Neuron (in vitro differentiated cells): Measurements from ENCODE around the gene TSPAN4.

Source experiments
- H2AFZ ChIP-seq: one replicate; pipeline ENCODE4 v1.6.1; 2013; ENCODE audit warnings: low read depth, mild to moderate bottlenecking, inconsistent platforms, low read length, moderate library complexity
- H3K27me3 ChIP-seq: one replicate; pipeline ENCODE4 v1.6.1; 2013; ENCODE audit warnings: low read length; ENCODE audit not compliant: insufficient read depth
- H3K36me3 ChIP-seq: one replicate; pipeline ENCODE4 v1.6.1; 2013; ENCODE audit warnings: low read length; ENCODE audit not compliant: insufficient read depth
- H3K4me1 ChIP-seq: one replicate; pipeline ENCODE4 v1.6.1; 2013; ENCODE audit warnings: low read length; ENCODE audit not compliant: insufficient read depth
- H3K4me3 ChIP-seq: 2 replicates; pipeline ENCODE4 v1.5.1; 2013; ENCODE audit warnings: mild to moderate bottlenecking, low read length, moderate library complexity
- H3K9me3 ChIP-seq: one replicate; pipeline ENCODE4 v1.6.1; 2013; ENCODE audit warnings: low read length

TSPAN4 gene

GRCh38 chr11:883527-883926 lies 40.9 kb downstream of the TSPAN4 start:
- H3K36me3 ChIP-seq: peaks cover 55% of the 10 kb centered on the region

GRCh38 chr11:884578-885070 lies 42.0 kb downstream of the TSPAN4 start:
- Histone ChIP-seq H3K4me1 (no peaks in the 10 kb centered on the region), H3K27me3 (no peaks in the 10 kb centered on the region), H3K36me3 (peaks cover 50% of the 10 kb centered on the region), H3K4me3 (no peak overlapping the region), H3K9me3 (peaks cover 3% of the 10 kb centered on the region), H2AFZ (no peak overlapping the region)

More at GRCh38 chr11:883527-883926, 40.9 kb downstream of the TSPAN4 start:
- H3K27me3 ChIP-seq: no peaks in the 10 kb centered on the region
- no peak overlapping the region for H3K4me3 ChIP-seq
- peaks cover 3% of the 10 kb centered on the region for H3K9me3 ChIP-seq
- H2AFZ ChIP-seq: no peak overlapping the region
- H3K4me1 ChIP-seq: no peaks in the 10 kb centered on the region

- no peak overlapping the region for H2AFZ ChIP-seq
- peaks cover 3% of the 10 kb centered on the region for H3K9me3 ChIP-seq
- H3K36me3 ChIP-seq: peaks cover 41% of the 10 kb centered on the region
- H3K4me1 ChIP-seq: peaks cover 9% of the 10 kb centered on the region
- no peak overlapping the region for H3K4me3 ChIP-seq
- no peaks in the 10 kb centered on the region for H3K27me3 ChIP-seq
Observed at GRCh38 chr11:886568-886967, 43.9 kb downstream of the TSPAN4 start.

DNA sequence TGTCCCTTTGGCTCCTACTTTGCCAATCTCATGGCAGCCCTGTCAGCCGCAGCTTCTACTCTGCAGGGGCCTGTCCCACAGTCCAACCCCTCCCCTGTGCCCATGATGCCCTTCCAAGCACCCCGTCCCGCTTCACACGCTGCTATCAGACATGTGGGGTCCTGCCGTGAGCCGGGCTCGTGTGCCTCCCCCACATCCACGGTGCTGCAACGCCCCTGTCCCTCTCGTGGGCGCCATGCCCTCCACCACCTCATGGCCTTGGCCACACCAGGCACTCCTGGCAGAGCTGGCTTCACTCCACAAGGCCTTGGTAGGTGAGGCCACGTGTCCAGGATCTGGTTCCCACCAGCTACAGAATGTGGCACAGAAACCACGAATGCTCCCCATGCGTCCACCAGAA lies 44.9 kb downstream of the TSPAN4 start:
- Histone ChIP-seq H3K9me3 (peaks cover 3% of the 10 kb centered on the region), H3K4me3 (no peak overlapping the region), H2AFZ (no peak overlapping the region), H3K36me3 (peaks cover 33% of the 10 kb centered on the region), H3K4me1 (peaks cover 9% of the 10 kb centered on the region), H3K27me3 (no peaks in the 10 kb centered on the region)

GRCh38 chr11:888310-889212 lies 45.9 kb downstream of the TSPAN4 start:
- Histone ChIP-seq H3K9me3 (peaks cover 3% of the 10 kb centered on the region), H2AFZ (no peak overlapping the region), H3K4me3 (no peak overlapping the region), H3K27me3 (no peaks in the 10 kb centered on the region), H3K36me3 (peaks cover 26% of the 10 kb centered on the region), H3K4me1 (peaks cover 9% of the 10 kb centered on the region)

DNA sequence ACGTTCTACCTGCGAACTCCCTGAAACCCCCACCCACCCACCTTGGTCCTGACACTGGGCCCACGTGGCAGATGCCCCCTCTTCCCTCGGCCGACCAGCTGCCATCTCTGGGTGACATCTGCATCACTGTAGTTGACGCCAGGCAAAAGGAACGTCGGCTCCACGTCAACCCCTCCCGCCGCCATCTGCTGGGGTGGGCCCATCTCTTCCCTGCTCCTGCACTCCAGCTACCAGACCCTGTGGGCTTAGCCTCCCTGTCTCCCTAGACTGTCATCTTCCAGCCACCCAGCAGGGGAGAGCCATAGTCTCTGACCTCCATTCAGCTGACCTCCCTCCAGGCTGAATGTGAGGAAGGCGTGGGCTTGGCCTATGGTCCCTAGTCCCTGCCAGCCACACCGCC lies 46.6 kb downstream of the TSPAN4 start:
- H3K27me3 ChIP-seq: no peaks in the 10 kb centered on the region
- H3K4me3 ChIP-seq: no peak overlapping the region
- H3K36me3 ChIP-seq: peaks cover 23% of the 10 kb centered on the region
- no peak overlapping the region for H2AFZ ChIP-seq
- H3K4me1 ChIP-seq: peaks cover 9% of the 10 kb centered on the region
- peaks cover 3% of the 10 kb centered on the region for H3K9me3 ChIP-seq

GRCh38 chr11:889687-890475 lies 47.2 kb downstream of the TSPAN4 start:
- H3K27me3 ChIP-seq: no peaks in the 10 kb centered on the region
- H3K4me1 ChIP-seq: peaks cover 9% of the 10 kb centered on the region
- peaks cover 3% of the 10 kb centered on the region for H3K9me3 ChIP-seq
- peaks cover 23% of the 10 kb centered on the region for H3K36me3 ChIP-seq
- H2AFZ ChIP-seq: no peak overlapping the region
- H3K4me3 ChIP-seq: no peak overlapping the region

- Histone ChIP-seq H3K4me1 (peaks cover 9% of the 10 kb centered on the region), H3K9me3 (peaks cover 3% of the 10 kb centered on the region), H2AFZ (no peak overlapping the region), H3K27me3 (no peaks in the 10 kb centered on the region), H3K4me3 (no peak overlapping the region), H3K36me3 (peaks cover 23% of the 10 kb centered on the region)
Observed at GRCh38 chr11:890794-891540, 48.3 kb downstream of the TSPAN4 start.

- no peak overlapping the region for H3K4me3 ChIP-seq
- H2AFZ ChIP-seq: no peak overlapping the region
- H3K9me3 ChIP-seq: no peaks in the 10 kb centered on the region
- peaks cover 3% of the 10 kb centered on the region for H3K36me3 ChIP-seq
- peaks cover 9% of the 10 kb centered on the region for H3K4me1 ChIP-seq
- no peaks in the 10 kb centered on the region for H3K27me3 ChIP-seq
Observed at GRCh38 chr11:893008-893654, 50.5 kb downstream of the TSPAN4 start.

DNA sequence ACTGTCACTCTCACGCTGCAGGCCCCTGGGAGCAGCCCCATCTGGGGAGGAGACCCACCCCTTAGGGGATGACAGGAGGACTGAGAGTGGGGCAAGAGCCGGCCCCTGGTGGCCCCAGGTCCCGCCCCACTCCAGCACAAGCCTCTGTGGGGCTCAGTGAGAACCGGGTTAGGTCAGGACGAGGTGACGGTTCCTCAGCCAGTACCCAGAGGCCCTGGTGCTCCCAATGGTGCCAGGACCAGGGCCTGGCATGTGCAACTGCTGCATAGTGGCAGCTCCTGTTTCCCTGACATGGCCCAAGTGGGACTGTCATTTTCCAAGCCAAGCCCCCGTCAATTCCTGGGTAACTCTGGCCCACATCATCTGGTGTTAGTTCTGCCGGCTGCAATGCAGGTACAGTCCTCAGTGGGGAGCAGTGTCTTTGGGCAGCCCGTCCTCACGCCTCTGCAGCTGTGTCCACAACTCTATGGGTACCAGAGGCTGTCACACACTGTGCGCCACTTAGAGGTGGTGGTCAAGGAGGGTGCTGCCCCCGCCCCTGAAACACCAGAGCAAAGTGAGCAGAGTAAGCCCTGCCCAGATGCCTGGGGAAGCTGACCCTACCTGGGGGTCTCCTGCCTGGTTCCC lies 52.0 kb downstream of the TSPAN4 start:
- peaks cover 14% of the 10 kb centered on the region for H3K36me3 ChIP-seq
- no peak overlapping the region for H2AFZ ChIP-seq
- no peak overlapping the region for H3K4me3 ChIP-seq
- peaks cover 9% of the 10 kb centered on the region for H3K4me1 ChIP-seq
- H3K27me3 ChIP-seq: no peaks in the 10 kb centered on the region
- H3K9me3 ChIP-seq: no peaks in the 10 kb centered on the region

DNA sequence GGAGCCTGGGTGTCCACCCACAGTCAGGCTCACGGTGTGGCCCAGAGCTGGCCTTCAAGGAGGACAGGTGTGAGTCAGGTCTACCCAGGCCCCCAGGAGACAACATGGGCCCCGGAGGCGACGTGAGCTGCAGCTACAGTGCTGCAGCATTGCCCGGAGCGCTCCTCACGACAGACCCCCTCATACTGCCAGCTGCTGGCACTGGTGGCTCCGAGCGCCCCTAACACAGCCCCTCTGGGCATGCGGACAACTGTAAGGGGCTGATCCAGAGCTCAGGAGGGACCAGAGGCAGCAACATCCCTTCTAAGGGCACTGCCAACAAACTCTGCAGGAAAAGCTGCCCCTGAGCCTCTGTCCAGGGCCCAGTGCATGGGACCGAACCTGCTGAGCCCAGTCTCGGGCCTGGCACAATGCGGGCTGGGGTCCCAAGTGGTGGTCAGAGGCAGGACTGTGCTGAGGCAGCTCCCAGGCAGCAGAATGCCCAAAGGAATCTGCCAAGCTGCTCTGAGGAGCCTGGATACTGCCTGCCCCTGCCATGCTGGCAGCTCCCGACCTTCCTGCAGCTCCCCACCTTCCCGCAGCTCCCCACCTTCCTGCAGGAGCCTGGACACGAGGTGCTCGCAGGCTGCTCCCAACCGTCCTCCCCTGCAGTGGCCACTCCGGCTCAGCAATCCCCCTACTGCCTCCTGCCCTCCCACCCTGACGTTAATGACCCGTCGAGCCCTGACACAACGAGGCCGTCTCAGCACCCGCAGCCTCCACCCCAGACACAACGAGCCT lies 52.9 kb downstream of the TSPAN4 start:
- Histone ChIP-seq H3K4me3 (no peak overlapping the region), H3K36me3 (peaks cover 23% of the 10 kb centered on the region), H3K9me3 (no peaks in the 10 kb centered on the region), H2AFZ (no peak overlapping the region), H3K4me1 (peaks cover 7% of the 10 kb centered on the region), H3K27me3 (no peaks in the 10 kb centered on the region)
